NCI-H526 (cell line): ENCODE data around the gene MFSD2A.
"Not testable (repeated sequence)": the region's sequence is repeated elsewhere in the genome, so short reads cannot be mapped to it uniquely, and the experiment has no call there.

Experiments used
- DNase-seq, 2 experiments: peaks; one replicate each; lab custom pipeline; 2025; lab: John Stamatoyannopoulos, UW

Gene MFSD2A

GRCh38 chr1:40003156-40004093 is 48.5 kb downstream of the MFSD2A start:
- no peak for DNase-seq

- no peak for DNase-seq
Measured at GRCh38 chr1:40004857-40005256, 49.9 kb downstream of the MFSD2A start.

- DNase-seq: not testable (repeated sequence)
Measured at GRCh38 chr1:40007481-40008034, 52.6 kb downstream of the MFSD2A start.

- no peak for DNase-seq
Measured at GRCh38 chr1:40011198-40011597, 56.3 kb downstream of the MFSD2A start.

- DNase-seq: no peak
Measured at GRCh38 chr1:40014253-40014706, 59.3 kb downstream of the MFSD2A start.

GRCh38 chr1:40014812-40015594 is 60.1 kb downstream of the MFSD2A start:
- DNase-seq: no peak

GRCh38 chr1:40017951-40018575 is 63.1 kb downstream of the MFSD2A start:
- DNase-seq: no peak
